ENCODE data around the gene MARCKS. TPM values are rescaled to one million over a fixed set of nuclear protein-coding genes. Genes with fewer than 3 reads are reported as not detected.

The MARCKS gene
- total and polyA plus RNA-seq, 10 of the 15 experiments (the other 5 are each of a cell fraction or from before 2014, with no cell fraction given): 29.0 to 164 (median 74.5) TPM

GRCh38 chr6:113870917-113871316, 13.8 kb downstream of the MARCKS start (continued):
- TF ChIP-seq, protein P1, sequence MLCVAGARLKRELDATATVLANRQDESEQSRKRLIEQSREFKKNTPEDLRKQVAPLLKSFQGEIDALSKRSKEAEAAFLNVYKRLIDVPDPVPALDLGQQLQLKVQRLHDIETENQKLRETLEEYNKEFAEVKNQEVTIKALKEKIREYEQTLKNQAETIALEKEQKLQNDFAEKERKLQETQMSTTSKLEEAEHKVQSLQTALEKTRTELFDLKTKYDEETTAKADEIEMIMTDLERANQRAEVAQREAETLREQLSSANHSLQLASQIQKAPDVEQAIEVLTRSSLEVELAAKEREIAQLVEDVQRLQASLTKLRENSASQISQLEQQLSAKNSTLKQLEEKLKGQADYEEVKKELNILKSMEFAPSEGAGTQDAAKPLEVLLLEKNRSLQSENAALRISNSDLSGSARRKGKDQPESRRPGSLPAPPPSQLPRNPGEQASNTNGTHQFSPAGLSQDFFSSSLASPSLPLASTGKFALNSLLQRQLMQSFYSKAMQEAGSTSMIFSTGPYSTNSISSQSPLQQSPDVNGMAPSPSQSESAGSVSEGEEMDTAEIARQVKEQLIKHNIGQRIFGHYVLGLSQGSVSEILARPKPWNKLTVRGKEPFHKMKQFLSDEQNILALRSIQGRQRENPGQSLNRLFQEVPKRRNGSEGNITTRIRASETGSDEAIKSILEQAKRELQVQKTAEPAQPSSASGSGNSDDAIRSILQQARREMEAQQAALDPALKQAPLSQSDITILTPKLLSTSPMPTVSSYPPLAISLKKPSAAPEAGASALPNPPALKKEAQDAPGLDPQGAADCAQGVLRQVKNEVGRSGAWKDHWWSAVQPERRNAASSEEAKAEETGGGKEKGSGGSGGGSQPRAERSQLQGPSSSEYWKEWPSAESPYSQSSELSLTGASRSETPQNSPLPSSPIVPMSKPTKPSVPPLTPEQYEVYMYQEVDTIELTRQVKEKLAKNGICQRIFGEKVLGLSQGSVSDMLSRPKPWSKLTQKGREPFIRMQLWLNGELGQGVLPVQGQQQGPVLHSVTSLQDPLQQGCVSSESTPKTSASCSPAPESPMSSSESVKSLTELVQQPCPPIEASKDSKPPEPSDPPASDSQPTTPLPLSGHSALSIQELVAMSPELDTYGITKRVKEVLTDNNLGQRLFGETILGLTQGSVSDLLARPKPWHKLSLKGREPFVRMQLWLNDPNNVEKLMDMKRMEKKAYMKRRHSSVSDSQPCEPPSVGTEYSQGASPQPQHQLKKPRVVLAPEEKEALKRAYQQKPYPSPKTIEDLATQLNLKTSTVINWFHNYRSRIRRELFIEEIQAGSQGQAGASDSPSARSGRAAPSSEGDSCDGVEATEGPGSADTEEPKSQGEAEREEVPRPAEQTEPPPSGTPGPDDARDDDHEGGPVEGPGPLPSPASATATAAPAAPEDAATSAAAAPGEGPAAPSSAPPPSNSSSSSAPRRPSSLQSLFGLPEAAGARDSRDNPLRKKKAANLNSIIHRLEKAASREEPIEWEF (IDR thresholded peaks at IDR 0.05; ENCODE audit: insufficient replicate concordance, low read depth, low read length): no peak
- TF ChIP-seq STAT1 (conservative IDR thresholded peaks at IDR 0.05): no peak
- no peak for TF ChIP-seq TCF7 (IDR thresholded peaks at IDR 0.05; ENCODE audit: borderline replicate concordance)
- no peak for TF ChIP-seq EED (IDR thresholded peaks at IDR 0.05; ENCODE audit: low read depth)

DNA sequence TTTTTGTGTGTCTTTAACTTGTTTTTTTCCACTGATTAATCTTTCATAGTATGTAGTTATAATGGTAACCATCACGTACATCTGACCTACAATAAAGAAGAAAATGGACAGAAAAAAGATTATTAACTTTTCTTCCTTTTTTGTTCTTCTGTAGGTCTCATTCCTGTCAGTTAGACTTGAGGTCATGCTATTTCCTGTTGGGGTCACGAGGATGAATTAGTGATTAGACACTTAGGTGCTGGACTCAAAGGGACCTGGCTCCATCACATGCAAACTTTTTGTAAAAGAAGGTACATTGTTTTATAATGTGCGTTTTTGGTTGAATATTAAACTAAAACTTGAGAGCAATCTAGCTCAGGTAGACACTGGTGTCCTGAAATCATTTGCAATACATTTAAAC, 14.8 kb downstream of the MARCKS start:
- no peak overlapping the region; the same call in 1 of the 2 replicates for H2AFZ ChIP-seq (ENCODE audit: control insufficient read depth, low read depth, low read length)
- no peaks in the 10 kb centered on the region for H3K36me3 ChIP-seq (ENCODE audit: control insufficient read depth in 2 of 2, insufficient read depth in 2 of 2, low read length in 1 of 2)
- peaks cover 5% of the 10 kb centered on the region for H3K79me2 ChIP-seq (ENCODE audit: control insufficient read depth, insufficient read depth, low read length)
- POLR2A ChIA-PET: interaction anchor here (0.9 kb wide), 1 partner anchor 12 kb away, joined by 3 read pairs; no protein-coding TSS in a partner anchor
- no peak for FAIRE-seq
- no TSS peak for BruUV-seq (replicated peaks)
- H3K27me3 ChIP-seq (replicated peaks in 1 of 2; ENCODE audit: control insufficient read depth in 2 of 2, insufficient read depth in 2 of 2, low read length in 1 of 2): no peaks in the 10 kb centered on the region
- in situ Hi-C loops (cut with MboI): no loop called here
- 26% methylated on average over 3 of the region's 3 CpGs for WGBS (ENCODE audit: insufficient coverage, insufficient replicate concordance, low lambda C conversion rate, missing lambda C conversion rate)
- peak; percentile 43 for ATAC-seq
- H3K4me1 ChIP-seq (ENCODE audit: control insufficient read depth, insufficient read depth, low read length): peaks cover 7% of the 10 kb centered on the region
- peaks cover 2% of the 10 kb centered on the region; the same call in 2 of the 3 replicates for H3K9me3 ChIP-seq (replicated peaks; ENCODE audit: control insufficient read depth, insufficient read depth, low read length)
- 0 out of 2 replicates have a peak overlapping the region, but pooled peaks have one; percentile 15 for H3K4me2 ChIP-seq (ENCODE audit: control insufficient read depth, insufficient read depth)
- SMC1A ChIA-PET (ENCODE audit: uncharacterized antibody, unreplicated experiment): interaction anchor here (1.0 to 1.8 kb wide), 6 partner anchors 11 to 240 kb away, joined by 3 to 6 read pairs (median 4); no protein-coding TSS in a partner anchor
- DNase-seq (ENCODE audit: low read depth, low spot score): no peak
- no peaks in the 10 kb centered on the region for H4K20me1 ChIP-seq (ENCODE audit: control insufficient read depth, insufficient read depth)
- RAD21 ChIA-PET (ENCODE audit: unreplicated experiment): interaction anchor here (1.7 to 4.1 kb wide), 4 partner anchors 13 to 565 kb away, joined by 6 to 20 read pairs (median 16); no protein-coding TSS in a partner anchor
- CTCF ChIA-PET: interaction anchor here (1.2 kb wide), 2 partner anchors 225 to 229 kb away, joined by 3 to 4 read pairs; no protein-coding TSS in a partner anchor
- H3K4me3 ChIP-seq: 0 out of 2 replicates have a peak overlapping the region, but pooled peaks have one; percentile 2
- no peak overlapping the region for H3K27ac ChIP-seq (ENCODE audit: control insufficient read depth, insufficient read depth)
- H3K9ac ChIP-seq (ENCODE audit: control insufficient read depth, insufficient read depth, low read length): no peak overlapping the region
- intact Hi-C loops (cut with micrococcal nuclease; ENCODE audit: unreplicated experiment): loop anchor here (10.0 kb wide), 1 partner anchor 667 kb away; no protein-coding TSS in a partner anchor
- TF ChIP-seq, protein P2, sequence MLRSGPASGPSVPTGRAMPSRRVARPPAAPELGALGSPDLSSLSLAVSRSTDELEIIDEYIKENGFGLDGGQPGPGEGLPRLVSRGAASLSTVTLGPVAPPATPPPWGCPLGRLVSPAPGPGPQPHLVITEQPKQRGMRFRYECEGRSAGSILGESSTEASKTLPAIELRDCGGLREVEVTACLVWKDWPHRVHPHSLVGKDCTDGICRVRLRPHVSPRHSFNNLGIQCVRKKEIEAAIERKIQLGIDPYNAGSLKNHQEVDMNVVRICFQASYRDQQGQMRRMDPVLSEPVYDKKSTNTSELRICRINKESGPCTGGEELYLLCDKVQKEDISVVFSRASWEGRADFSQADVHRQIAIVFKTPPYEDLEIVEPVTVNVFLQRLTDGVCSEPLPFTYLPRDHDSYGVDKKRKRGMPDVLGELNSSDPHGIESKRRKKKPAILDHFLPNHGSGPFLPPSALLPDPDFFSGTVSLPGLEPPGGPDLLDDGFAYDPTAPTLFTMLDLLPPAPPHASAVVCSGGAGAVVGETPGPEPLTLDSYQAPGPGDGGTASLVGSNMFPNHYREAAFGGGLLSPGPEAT (IDR thresholded peaks at IDR 0.05; ENCODE audit: low read depth): peak; percentile 49; the same call in 1 of the 2 replicates
- no peak for TF ChIP-seq MAX (IDR thresholded peaks at IDR 0.05; ENCODE audit: low read depth, low read length)
- TF ChIP-seq TARDBP (IDR thresholded peaks at IDR 0.05; ENCODE audit: borderline replicate concordance): no peak
- no peak for TF ChIP-seq SREBF1 (IDR thresholded peaks at IDR 0.05; ENCODE audit: low read length)
- TF ChIP-seq, protein P3, sequence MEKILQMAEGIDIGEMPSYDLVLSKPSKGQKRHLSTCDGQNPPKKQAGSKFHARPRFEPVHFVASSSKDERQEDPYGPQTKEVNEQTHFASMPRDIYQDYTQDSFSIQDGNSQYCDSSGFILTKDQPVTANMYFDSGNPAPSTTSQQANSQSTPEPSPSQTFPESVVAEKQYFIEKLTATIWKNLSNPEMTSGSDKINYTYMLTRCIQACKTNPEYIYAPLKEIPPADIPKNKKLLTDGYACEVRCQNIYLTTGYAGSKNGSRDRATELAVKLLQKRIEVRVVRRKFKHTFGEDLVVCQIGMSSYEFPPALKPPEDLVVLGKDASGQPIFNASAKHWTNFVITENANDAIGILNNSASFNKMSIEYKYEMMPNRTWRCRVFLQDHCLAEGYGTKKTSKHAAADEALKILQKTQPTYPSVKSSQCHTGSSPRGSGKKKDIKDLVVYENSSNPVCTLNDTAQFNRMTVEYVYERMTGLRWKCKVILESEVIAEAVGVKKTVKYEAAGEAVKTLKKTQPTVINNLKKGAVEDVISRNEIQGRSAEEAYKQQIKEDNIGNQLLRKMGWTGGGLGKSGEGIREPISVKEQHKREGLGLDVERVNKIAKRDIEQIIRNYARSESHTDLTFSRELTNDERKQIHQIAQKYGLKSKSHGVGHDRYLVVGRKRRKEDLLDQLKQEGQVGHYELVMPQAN (conservative IDR thresholded peaks at IDR 0.05): no peak
- TF ChIP-seq NBN (IDR thresholded peaks at IDR 0.05): no peak
- no peak for TF ChIP-seq MEF2B (IDR thresholded peaks at IDR 0.05; ENCODE audit: partially characterized antibody, poor library complexity, severe bottlenecking)
- no peak for TF ChIP-seq RBBP5 (conservative IDR thresholded peaks at IDR 0.05)
- TF ChIP-seq ATF7 (IDR thresholded peaks at IDR 0.05; ENCODE audit: low read depth): peak; percentile 39; the same call in 1 of the 2 replicates
- peak in 1 of 2 experiments; percentile 7; a peak in 1 of 4 replicates for TF ChIP-seq IKZF2 (IDR thresholded peaks at IDR 0.05)
